ENCODE results near the gene SPOCK1.
A peak's percentile ranks its signal among the peaks of the same experiment; 100 is the strongest.
"Not testable (repeated sequence)": the region's sequence is repeated elsewhere in the genome, so short reads cannot be mapped to it uniquely, and the experiment has no call there.

Gene SPOCK1

DNA sequence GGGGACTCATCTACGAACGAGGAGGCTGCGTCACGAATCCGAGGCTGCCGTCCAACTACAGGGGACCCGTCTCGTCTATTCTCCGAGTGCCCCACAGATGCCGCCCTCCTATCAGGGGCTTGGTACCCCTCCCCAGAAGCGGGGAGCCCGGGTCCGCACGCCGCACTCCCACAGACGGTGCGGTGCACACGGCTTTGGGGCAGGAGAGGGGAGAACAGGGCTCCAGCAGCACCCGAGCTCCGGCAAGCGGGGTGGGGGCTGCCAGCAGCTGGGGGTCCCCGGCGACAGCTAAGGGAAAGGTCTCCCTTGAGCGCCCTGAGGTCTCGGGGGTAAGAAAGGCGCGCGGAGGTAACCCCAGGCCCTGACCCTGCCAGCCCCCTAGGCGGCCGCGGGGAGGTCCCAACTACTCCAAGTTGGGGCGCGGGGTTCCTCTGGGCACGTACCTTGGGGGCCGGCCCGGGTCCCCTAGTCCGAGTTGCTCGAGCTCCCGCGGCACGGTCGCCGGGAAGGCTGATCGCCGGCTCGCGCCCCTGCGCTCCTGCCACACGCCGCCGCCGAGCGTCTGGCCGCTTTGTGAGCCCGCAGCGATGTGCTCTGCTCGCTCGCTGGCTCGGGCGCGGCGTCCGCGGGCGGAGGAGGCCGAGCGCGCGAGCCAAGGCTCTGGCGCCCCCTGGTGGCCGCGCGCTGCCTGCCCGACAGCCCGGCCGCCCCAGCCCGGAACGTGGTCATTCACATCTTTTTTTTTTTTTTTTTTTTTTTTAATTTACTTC is at the start of gene SPOCK1:
Gene SPOCK1 (minus strand): TSS at position 591 of the 770 bp plus-strand sequence.
- peak; percentile 60 to 73 for DNase-seq

DNA sequence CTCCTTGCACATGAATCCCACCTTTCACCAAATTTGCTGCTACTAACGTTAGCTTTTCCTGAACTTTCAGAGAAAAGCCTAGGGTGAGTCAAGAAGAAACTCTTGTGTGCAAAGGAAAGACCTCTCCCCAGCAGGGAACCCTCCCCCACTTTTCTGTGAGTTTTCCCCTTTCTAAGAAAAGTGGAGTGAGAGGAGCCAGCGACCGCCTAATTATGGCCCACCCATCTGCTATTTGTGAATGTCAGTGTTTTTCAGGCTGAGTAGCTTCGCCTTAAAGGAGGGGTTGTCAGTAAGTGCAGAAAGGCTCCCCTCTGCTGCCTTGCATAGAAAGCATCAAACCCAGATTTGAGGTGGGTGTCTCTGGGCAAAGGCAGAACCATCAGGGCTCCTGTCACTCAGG is 46.8 kb upstream of the SPOCK1 start:
- DNase-seq: no peak

DNA sequence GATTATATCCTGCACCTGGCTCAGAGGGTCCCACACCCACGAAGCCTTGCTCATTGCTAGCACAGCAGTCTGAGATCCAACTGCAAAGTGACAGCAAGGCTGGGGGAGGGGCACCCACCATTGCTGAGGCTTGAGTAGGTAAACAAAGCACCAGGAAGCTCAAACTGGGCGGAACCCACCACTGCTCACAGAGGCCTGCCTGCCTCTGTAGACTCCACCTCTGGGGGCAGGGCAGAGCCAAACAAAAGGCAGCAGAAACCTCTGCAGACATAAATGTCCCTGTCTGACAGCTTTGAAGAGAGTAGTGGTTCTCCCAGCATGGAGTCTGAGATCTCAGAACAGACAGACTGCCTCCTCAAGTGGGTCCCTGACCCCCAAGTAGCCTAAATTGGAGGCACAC is 36.3 kb upstream of the SPOCK1 start:
- DNase-seq: not testable (repeated sequence)

DNA sequence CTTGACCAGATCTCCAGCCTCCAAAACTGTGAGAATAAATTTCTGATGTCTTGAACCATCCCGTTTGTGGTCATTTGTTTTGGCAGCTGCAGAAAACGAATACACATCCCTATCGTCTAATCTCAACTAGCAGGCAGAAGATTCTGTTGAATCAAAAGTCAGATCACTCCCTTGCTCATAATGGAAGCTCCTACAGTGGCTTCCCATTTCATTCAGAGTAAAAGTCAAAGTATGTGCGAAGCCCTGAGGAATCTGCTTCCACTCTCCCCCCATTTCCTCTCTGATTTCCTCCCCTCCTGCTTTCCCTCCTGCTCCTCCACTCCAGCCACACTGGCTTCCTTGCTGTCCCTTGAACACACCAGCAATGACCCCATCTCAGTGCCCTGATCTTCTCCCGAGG is 34.8 kb upstream of the SPOCK1 start:
- no peak for DNase-seq

DNA sequence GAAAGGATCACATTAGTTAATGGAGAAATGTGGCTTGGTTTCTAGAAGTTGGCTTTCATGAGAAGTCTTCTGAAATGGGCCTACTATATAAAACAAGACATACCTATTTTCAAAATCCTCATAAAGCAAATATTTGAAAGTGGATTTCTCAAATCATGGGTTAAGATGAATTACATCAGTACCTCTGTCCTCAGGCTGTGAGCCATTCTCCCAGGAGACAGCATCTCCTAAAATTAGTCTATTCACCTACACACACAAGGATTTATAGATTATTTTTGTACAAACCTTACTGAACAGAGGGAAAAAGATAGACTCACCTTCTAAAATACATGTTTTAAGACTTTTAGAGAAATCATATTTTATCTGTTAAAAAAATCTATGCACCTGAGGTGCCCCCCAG is 32.1 kb upstream of the SPOCK1 start:
- DNase-seq: no peak

DNA sequence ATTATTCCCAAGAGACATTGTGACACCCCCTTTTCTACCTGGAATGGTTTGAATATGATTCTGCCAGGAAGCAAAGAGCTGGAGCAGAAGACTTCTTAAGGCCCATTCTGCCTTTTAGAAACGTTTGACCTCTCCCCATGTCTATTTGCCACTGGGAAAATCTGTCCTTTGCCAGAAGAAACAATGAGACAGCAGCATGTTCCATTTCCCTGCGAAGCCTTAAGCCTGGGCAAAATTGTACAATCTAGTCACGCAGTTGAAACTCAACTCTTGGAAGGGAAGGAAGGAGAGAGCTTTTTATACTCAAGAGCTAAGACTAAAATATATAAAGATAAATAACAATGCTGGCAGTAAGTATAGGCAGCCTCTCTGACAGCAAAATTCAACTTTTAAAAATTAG is 22.1 kb upstream of the SPOCK1 start:
- DNase-seq: no peak

DNA sequence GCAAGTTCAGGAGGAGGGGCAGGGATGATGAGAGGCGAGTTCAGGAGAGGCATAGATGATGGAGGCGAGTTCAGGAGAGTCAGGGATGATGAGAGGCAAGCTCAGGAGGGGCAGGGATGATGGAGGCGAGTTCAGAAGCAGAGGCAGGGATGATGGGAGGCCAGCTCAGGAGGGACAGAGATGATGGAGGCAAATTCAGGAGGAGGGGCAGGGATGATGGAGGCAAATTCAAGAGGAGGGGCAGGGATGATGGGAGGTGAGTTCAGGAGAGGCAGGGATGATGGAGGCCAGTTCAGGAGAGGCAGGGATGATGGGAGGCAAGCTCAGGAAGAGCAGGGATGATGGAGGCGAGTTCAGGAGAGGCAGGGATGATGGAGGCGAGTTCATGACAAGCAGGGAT is 17.8 kb upstream of the SPOCK1 start:
- no peak for DNase-seq

DNA sequence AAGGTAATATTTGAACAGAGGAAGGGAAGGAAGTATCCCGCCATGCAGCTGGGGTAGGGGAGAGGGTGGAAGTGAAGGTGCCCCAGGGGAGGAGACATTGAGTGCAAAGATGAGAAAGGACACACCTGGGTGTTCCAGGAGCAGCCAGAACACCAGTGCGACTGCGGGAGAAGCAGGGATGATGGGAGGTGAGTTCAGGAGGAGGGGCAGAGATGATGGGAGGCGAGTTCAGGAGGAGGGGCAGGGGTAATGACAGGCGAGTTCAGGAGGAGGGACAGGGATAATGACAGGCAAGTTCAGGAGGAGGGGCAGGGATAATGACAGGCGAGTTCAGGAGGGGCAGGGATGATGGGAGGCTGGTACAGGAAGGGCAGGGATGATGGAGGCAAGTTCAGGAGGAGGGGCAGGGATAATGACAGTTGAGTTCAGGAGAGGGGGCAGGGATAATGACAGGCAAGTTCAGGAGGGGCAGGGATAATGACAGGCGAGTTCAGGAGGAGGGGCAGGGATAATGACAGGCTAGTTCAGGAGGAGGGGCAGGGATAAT is 17.2 kb upstream of the SPOCK1 start:
- no peak for DNase-seq

DNA sequence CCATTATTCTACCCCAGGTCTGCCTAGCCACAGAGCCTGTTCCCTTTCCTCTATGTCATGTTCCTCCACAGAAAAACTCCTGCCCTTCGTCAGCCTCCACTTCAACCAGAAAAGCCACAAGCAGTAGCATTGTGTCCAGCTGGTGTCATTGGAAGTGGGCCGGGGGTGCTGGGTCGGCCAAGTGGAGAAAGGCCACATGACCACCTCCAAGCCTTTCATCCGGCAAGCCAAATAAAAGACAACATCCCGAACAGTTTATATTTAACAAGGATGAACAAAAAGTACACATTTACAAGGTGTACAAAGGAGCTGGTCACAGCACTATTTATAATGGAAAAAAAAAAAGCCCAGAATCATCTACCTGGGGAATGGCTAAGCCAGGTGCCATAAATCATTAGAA is 16.1 kb upstream of the SPOCK1 start:
- no peak for DNase-seq

DNA sequence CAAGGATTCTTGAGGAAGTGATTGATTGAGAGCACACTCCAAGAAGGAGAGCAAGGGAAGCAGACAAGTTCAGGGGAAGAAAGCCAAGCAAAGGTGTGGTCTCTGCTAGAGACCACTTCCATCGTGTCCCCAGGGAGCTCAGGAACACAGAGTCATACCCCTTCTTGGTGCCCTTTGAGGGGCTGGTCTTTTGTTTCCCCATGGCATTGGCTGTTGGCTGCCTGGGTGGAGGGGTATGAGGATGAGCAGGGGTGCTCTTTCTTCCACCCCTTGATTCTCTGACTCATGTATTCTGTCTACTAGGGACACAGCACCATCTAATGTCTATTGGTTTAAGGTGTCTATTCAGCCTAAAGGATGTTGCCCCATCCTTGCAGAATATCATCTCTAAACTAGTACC is 11.5 kb upstream of the SPOCK1 start:
- no peak for DNase-seq

DNA sequence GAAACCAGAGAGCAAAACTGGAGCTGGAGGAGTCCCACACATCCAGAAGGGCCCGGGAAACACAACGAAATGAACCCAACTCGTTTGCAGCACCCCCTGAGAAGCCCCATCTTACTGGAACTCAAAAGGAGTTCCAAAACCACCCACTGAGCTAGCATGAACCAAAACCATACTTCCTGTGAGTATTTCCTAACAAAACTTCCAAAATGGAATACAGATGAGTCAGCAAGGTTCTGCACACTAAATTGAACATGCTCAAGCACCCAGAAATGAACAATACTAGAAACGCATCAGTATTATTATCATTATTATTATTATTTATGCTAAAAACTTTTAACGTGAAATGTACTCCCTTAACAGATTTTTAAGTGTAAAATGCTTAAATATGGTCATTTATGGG is 8.0 kb upstream of the SPOCK1 start:
- DNase-seq: no peak

DNA sequence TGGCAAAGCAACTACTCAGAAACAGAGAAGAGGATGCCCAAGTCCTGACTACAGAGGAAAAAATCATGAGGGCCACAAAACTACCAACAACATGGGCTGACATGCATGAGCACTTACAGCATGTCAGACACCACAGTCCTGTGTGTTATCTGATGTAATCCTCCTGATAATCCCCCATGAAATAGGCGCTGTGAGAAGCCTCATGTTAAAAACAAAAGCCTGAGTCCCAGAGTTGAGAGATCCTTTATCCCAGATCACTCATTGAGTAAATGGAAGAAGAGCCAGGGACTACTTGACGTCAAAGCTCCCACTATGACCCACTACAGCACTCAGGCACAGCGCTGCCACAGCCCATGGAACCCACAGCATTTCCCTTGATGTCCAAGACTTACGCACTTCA is 7.2 kb upstream of the SPOCK1 start:
- DNase-seq: no peak

DNA sequence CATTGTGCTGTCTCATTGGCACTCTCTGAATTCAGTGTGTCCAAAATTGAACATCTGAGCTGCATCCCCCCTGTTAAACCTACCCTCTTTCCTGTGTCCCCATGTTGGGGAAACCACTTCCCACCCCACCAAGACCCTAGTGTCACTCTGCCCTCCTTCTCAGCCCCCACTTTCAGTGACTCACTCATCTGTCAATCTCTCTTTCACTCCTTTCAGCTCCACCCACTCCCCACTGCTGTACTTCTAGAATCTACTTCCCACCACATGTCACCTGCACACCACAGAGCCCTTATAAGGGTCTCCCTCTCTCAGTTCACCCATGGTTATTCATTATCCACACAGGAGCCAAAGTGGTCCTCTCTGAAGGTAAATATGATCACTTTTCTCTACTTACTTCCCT is 5.8 kb upstream of the SPOCK1 start:
- DNase-seq: no peak

DNA sequence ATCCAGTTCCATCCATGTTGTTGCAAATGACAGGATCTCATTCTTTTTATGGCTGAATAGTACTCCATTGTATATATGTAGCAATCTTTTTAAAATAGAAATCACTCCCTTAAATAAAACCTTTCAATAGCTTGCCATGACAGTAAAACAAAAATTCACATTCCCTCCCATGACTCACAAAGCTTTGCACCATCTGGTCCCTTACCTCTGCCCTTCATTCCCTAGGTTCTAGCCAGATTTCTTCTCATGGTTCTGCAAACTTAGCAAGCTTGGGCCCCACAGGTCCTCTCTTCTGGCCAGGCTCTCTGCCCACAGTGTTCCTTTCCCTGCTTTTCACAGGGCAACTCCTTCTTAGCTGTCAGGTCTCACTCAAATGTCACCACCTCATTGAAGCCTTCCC is 4.3 kb upstream of the SPOCK1 start:
- DNase-seq: no peak

DNA sequence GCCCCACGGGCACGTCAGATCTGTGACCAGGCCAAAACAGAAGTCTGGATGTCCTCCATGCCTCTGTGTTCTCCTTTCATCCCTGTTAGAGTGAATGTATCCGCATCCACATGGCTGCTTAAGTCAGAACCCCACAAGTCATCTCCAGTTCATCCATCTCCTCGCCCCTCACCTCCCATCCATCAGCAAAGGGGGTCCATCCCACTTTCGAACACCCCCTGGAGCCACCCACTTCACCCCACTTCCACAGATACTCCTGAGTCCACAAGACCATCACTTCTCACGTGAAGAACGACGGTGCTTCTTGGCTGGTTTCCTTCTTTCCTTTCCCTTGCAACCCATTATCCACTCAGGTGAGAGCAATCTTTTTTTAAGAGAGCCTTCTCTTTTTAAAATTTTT is 3.5 kb upstream of the SPOCK1 start:
- DNase-seq: no peak

DNA sequence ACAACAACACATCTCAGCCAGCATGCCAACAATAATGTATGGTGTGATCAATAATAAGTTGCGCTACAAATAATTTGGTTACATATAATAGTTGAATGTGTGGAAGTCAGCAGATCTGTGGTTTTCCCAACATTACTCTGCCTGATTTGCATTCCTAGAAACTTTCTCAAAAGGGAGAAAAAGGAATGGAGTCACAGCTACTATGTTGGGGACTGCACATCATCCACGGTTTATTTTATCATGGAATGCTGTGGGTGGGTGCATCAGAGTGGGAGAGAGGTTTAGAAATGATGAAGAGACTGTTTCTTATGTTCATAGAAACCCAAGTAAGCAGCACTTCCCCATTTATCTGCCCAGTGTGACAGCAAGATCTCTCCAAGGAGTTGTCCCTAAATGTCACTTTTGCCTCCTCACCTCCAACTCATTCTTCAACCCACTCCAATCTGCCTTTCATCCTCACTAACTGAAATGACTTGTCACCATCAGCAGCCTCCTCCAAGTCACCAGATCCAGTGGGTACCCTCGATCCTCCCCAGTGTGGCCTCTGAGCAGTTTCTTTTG is 2.8 kb upstream of the SPOCK1 start:
- no peak for DNase-seq

DNA sequence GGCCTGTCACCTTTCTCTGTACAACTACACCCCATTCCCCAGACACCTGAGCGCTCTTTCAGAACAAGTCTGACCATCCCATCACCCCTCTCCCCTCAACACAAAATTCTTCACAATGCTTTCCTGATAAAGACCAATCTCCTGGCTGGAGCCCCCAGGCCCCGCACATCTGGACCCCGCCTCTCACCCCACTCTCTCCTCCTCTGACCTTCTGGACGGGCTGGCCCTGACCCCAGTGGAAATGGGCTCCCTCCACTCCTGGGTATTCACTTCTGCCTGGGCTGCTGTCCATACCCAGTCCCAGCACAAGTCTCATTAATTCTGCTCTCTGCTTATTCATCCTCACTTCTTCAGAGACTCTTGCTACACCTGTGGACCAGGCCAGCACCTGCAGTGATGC is 2.1 kb upstream of the SPOCK1 start:
- no peak for DNase-seq

DNA sequence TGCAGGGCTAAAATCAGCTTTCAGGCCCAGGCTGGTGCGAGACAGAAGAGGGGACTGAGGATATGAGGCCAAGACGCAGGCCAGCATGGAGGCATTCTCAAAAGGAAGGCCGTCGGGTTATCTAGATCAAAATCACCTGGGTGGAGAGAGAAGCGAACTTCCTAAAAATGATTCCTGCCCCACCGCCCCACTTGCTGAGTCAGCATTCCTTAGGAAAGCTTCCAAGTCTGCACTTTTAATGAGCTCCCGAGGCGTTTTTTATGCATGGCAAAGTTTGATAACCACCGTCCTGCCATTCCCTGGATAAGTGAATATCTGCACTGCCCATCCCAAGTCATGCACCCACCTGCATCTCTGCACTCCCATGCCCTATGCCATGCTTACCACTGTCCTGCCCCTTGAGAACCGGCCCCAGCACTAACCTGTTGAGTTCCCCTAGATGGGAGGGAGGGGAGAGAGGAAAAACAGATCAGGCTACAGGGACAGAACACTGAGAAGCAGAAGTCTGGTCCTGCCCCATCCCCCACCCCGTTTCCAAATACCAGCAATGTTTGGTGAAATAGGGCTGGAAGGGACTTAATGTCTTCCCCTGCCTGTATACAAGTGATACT is 1.6 kb upstream of the SPOCK1 start:
- no peak for DNase-seq

DNA sequence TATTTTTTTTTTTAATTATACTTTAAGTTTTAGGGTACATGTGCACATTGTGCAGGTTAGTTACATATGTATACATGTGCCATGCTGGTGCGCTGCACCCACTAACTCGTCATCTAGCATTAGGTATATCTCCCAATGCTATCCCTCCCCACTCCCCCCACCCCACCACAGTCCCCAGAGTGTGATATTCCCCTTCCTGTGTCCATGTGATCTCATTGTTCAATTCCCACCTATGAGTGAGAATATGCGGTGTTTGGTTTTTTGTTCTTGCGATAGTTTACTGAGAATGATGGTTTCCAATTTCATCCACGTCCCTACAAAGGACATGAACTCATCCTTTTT is 351 bp upstream of the SPOCK1 start:
- not testable (repeated sequence) for DNase-seq

DNA sequence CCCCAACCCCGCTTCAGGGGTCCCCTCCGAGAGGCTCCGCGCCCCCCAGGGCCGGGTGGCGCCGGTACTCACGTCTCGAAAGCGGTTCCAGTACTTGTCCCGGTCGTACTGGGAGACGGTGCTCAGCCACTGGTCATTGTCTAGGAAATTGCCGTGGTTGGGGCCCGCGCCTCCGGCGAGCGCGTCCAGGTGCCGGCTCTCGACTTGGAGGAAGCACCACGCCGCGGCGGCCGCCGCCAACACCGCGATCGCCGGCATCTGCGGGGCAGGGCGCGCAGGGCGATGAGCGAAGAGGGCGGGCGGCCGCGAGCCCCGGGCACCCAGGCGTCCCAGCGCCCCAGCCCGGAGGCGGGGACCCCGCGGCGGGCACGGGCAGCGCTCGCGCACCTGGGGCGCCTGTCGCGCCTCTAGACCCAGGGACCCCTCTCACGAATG is 808 bp downstream of the SPOCK1 start:
- DNase-seq: no peak

DNA sequence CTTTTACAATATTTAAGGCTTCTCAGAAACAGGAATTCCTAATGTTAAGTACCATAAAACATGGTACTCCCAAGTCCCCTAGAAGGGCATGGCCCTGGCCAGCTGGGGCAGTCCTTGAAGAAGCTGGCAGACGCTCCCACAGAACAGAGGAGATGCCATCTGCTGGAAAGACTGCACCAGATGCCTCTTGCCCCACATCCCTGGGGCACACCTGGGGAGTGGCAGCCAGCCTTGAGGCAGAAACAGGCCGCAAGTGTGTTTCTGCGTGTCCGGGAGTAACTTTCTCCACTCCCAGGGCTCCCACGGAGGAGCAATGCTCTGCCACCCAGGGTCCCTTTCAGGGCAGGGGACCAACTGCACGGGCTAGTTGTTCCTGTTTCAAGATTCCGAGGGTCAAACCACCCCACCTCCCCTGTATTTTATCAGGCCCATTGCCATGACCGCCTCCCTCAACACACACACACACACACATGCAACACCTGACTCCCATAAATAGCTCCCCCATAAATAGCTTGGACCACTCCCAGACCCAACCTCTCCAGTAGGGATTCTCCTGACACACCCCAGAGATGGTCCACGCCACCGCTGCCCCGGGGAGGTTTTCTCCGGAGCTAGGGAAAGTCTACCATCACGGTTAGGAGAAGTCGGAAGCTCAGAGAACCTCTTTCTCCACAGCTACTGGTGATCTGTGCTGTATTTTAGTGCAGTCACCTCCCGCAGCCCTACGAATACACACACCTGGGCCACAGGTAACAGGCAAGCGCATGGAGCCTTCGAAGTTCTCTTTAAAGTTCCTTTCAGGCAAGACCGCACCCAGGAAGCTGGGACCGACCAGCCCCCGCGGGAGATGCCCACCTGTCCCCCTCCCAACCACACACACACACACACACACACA is 1.5 kb downstream of the SPOCK1 start:
- DNase-seq: no peak

DNA sequence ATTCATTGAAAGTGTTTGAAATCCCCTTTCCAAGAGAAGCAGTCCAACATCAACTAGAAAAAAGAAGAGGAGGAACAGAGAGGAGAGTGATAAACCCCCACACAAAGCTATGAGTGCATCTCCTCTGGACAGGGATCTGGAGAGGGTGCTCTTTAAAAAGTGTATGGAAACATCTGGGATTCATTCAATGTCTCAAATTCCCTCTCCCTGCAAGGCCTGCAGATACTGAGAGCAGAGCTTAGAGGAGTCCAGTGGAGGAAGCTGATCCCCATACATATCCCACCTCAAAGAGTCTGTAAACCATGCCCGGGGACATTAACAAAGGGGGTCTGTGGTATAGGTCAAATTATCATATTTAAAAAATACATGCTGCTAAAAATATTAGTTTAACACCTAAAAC is 2.2 kb downstream of the SPOCK1 start:
- no peak for DNase-seq

DNA sequence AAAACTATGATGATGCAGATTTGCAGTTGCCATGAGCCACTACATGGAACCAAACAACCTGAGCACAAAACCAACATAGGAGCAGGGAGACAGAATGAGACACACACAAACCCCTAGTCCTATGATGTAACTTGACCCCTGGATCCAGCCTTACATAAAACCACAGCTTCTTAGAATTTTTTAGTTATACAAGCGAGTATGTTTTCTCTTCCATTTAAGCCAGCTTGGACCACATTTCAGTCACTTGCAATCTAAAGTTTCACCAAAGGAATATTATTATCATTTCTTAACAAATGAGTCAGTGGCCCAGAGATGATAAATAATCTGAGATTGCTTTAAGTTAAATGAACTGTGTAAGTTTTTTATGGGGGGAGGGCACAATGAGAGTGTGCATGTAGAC is 6.8 kb downstream of the SPOCK1 start:
- DNase-seq: no peak

Measured in stimulated activated CD4-positive, alpha-beta T cell treated with anti-CD3 and anti-CD28 coated beads, Interleukin-2, amount 100 ng/mL, for 48 hours (primary cell).